COLO668 (cell line): ENCODE results near the gene HSP90AA1.
"Not testable (repeated sequence)": the region's sequence is repeated elsewhere in the genome, so short reads cannot be mapped to it uniquely, and the experiment has no call there.

Source experiments
- DNase-seq: peaks from one replicate; lab custom pipeline; 2025; ENCODE audit not compliant: unreplicated experiment; lab: John Stamatoyannopoulos, UW

HSP90AA1 gene

DNA sequence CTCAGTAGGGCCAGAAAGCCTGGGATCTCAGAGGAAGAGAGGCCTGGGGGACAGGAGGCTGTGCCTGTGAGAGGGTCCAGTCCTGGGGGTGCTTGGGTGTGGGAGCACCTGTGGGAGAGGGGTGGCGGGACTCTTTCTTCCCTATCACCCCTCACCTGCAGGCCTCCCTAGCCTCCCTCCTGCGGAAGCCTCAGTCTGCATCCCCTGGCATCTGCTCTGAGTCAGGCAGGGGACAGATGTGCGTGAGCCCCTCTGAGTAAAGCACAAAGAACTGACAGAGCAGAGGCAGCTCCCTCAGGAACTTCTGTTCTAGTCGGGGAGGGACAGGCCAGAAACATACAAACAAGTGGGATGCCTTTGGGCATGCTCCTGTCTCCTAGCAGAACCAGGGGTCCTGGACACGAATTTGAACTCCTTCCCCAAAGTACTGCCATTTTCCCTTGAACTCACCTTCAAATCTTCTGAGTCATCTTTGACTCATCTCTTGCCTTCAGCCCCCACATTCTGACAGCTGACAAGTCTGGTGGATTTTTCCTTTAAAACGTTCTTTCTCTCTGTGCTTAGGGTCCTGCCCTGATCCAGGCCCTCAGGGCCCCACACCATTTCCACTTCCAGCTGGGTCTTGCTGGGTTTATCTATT is 8.5 kb upstream of the HSP90AA1 start:
- no peak for DNase-seq

DNA sequence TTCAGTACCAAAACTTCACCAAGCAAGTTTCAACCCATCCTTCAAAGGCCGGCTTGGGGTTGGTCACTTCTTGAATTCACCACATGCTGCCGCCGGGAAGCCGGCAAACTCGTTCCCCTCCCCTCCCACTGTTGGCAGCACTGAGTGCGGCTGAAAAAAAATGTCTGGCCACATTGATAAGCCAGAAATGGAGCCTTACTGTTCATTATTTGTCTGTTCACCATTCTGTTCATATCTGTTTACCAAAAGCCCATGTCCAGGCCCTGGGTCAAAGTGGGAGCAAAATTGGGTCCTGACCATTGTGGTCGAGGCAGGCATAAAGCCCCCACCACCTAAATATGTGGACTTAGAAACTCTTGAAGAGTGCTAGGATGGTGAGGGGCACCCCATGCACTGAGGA is 7.3 kb upstream of the HSP90AA1 start:
- no peak for DNase-seq

DNA sequence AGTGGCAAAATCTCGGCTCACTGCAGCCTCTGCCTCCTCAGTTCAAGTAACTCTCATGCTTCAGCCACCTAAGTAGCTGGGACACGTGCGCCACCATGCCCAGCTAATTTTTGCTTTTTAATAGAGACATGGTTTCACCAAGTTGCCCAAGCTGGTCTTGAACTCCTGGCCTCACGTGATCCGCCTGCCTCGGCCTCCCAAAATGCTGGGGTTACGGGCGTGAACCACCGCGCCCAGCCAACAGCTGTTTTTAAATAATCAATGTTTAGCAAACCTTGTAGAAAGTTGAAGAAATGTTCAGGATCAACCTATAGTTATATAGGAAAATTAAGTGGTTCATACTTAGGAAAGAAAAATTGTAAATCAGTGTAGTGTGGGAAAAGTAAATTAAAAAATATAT is 6.0 kb upstream of the HSP90AA1 start:
- no peak for DNase-seq

DNA sequence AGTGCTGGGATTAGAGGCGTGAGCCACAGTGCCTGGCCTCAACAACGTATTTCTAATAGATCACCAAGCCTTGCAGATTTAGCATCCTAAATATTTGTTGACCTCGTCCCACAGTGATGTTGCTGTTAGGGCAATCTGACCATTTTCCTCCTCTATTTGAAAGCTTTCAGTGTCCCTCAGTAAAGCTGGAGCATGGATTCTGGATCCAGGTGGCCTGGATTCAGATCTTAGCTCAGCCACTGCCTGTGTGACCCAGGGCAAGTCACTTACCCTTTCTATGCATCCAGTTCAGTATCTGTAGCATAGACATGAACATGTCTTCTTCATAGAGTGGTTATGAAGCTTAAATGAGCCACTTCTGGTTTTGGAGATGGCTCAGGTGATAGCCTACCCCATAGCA is 3.9 kb upstream of the HSP90AA1 start:
- DNase-seq = no peak

DNA sequence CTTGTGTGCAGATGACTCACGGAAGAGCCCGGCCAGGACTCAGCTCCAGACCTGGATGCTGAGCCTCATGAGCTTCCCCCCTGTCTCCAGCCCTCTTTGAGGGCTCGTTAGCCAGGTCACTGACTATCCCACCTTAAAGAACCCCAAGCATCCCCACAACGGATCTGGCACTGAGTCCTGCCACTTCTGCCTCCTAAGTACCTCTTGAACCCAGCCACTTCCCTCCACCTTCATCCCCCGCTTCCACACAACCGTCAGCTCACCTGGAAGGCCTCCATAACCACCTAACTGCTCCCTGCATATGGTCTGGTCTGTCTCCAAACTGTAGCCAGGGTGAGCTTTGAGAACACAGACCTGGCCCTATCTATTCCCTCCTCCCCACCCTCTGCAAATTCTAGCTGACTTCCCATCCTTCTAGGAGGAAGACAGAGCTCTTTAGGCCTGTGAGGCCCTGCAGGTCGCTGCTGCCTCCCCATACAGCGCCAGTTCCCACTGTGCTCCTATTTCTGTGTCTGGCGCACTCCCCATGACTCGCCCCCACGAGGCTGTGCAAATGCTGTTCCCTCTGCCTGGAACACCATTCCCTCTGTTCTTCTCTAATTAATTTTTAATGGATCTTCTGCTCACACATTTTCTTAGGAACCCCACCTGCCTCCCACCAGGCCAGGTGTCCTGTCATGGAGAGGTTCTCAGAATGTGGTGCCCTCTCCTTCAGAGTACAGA is 2.9 kb upstream of the HSP90AA1 start:
- no peak for DNase-seq

DNA sequence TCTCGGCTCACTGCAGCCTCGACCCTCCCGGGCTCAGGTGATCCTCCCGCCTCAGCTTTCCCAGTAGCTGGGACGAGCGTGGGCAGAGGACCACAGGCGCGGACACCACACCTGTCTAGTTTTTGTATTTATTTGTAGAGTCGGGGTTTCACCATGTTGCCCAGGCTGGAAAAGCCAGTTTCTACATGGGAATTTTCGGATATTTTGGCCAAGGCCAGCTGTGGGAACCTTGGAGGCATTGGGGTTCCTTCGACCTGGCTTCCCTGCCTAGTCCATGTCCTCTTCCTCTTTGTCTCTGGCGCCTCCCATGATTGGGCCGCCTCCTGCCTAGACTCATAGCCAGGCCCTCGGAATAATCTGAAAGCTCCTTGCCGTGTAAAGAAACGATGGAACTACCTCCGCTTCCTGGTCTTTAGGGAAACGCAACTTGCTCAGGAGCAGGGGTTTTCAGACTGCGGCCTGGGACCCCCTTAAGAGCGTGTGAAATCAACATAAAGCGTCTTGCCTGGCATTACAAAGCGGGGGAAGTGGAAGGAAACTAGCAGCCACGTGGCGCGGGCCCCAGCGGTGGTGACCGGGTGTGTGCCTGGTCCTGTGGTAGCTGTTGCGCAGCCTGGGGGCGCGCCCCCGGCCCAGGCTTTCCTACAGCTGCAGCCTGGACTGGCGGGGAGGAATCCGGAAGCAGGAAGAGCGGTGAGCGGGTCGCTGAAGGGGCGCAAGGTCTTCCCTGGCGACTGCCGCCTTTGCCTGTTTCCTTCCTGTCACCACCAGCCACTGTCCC is 1.4 kb upstream of the HSP90AA1 start:
- peak; percentile 38 for DNase-seq

DNA sequence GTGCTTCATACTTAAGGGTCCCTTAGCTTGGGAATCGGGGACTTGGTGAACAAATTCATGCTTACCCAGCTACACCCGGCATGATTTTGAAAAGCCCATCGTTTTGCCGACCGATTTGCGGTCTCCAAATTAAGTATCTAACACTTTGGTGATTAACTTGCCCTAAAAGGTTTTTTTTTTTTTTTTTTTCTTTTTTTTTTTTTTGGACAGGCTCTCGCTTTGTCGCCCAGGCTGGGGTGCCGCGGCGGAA is 843 bp upstream of the HSP90AA1 start:
- no peak for DNase-seq

DNA sequence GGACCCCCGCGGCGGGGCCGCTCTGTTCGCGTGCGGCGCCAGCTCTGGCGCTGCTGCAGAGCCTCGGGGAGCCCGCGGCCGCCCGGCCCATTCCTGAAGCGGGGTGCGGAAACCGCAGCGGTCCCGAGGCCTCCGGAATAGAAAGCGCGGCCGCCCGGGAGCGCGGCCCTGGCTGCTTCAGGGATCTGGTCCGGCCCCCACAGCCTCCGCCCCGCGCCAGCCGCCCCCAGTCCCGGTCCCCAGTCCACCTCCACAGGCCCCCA is 204 bp downstream of the HSP90AA1 start:
- no peak for DNase-seq

DNA sequence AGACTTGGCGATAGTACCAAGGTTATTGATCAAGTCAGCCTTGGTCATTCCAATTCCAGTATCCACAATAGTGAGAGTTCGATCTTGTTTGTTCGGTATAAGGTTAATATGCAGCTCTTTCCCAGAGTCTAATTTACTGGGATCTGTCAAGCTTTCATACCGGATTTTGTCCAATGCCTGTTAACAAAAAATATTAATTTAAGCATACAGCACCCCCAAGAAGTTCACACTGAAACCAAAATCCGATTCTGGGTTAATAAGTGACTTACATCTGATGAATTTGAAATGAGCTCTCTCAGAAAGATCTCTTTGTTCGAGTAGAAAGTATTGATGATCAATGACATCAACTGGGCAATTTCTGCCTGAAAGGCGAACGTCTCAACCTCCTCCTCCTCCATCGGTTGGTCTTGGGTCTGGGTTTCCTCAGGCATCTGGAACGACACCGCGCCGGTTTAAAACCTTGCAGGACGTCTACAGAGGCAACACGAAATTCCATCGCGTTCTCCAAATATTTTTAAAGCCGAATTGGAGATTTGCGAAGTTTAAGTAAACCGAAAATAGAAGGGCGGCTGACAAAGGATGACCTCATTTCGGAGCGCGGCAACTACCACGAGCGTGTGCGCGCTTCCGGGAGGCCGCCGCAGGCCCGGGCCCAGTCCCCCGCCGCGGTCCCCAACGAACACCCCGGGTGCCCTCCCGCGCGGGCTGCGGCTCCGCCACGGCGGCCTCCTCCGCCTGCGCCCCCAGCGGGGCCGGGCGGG is 716 bp downstream of the HSP90AA1 start:
- DNase-seq = peak; percentile 78

DNA sequence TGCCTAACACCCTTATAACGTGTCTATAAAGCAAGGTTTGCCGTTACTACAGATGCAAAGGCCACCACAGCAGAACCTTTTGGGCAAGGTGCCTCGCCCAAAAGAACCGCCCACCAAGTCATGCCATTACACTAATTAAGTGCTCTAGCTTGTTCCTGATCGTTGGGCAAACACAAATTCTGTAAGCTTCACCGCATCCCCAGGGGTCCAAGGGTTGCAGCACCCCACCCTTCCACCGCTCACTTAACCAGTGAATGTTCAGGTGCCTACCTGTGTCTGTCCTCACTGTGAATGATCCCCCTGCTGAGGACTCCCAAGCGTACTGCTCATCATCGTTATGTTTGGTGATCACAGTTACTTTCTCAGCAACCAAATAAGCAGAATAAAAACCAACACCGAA is 1.4 kb downstream of the HSP90AA1 start:
- DNase-seq = no peak

DNA sequence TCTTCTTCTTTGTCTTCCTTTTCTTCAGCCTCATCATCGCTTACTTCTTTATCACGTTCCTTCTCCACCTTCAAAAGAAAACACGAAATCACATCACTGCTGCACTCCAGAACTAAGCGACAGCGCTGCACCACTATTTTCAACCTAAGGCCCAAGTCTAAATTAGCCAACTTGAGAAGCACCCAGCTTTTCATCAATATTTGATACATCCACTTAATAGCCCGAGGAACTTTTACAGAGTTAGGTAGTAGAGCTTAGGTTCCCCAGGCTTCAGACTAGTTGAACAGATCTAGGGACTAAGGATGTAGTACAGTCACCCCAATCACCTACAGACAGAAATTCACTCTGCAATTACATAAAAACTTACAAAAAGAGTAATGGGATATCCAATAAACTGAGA is 1.9 kb downstream of the HSP90AA1 start:
- DNase-seq = no peak

DNA sequence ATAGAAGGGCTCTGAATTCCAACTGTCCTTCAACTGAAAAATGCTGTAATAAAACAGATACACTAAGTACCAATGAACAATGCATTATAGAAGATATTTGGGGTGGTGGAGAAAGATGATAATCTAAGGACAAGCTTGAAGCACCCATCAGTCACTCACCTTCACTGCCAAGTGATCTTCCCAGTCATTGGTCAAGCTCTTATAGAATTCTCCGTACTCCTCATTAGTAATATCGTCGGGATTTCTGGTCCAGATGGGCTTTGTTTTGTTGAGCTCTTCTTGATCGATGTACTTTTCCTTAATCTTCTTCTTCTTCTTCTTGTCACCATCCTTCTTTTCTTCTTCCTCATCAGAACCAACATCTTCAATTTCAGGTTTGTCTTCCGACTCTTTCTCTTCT is 2.3 kb downstream of the HSP90AA1 start:
- DNase-seq = not testable (repeated sequence)

DNA sequence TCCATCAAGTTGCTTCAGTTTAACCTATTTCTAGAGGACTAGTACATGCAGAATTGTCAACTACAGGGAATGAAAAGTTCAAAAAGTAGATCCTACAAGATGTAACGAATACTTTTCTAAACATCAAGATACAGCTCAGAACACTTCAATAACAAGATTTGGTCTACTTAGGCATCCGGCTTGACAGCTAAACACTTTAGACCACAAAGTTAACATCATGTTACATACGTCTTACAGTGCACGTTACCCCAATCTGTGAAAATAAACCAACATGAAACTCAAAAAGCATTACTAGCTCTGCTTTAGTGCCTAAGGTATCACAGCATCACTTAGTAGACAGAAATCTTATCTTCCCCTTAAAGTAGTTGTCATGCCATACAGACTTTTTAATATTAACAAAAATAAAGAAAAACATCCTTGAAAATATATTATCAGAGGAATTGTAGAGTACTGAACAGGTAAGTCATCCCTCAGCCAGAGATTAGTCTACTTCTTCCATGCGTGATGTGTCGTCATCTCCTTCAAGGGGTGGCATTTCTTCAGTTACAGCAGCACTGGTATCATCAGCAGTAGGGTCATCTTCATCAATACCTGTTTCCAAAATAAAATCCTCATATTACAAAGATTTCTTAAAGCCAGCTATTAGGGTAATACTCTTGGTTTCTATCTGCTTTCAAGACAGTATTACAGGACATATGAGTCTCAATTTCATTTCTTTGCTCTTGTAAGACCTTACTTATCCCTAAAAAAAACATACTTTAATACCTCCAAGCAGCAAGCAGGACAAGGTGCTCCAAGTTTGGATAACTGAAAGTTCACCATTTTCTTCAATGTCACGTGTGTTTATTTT is 5.4 kb downstream of the HSP90AA1 start:
- no peak for DNase-seq

DNA sequence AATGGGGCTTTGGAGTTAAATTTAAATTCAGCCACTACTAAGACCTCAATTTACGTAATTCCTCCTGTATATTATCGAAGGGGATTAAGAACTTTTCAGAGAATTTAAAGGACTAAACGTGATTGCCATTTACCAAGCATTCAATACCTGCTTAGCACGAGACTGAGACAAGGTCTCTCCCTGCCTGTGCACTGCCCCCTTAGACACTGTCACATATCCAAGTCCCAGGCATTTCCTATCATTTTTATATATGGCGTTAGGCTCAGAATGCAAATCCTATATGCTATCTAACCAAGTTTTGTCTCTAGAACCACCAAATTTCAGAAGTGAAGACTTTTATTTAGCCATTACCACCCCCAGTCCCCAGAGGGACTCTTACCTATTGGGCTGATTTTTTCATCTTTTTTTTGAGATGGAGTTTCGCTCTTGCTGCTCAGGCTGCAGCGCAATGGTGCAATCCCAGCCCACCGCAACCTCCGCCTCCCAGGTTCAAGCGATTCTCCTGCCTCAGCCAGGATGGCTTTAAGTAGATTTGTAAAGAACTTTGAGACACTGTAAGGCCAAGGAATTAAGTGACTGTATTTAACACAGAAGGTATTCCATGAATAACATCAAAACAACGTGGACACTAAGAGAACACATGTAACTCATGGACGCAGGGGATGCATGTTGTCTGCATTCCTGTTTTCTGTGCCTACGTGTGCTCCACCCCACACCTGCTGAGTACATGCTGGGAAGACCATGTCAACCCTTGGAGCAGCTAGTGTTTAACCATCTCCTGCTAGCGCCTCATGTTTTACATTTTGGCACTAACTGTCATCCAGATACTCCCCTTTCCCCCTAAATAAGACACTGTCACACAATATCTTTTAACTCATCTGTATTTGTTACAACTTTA is 6.4 kb downstream of the HSP90AA1 start:
- no peak for DNase-seq

DNA sequence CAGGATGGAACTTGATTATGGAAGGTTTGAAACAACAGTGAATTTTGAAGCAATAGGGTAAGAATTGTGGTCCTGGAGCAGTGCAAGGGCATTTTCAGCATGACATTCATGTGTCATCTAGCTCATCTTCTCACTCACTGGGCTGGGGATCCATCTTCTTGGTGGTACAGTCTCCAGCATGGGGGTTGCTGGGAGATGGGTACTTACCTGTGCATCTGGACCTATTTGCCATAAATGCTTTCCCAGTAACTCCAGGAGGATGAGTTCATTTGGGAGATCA is 7.2 kb downstream of the HSP90AA1 start:
- DNase-seq = no peak

DNA sequence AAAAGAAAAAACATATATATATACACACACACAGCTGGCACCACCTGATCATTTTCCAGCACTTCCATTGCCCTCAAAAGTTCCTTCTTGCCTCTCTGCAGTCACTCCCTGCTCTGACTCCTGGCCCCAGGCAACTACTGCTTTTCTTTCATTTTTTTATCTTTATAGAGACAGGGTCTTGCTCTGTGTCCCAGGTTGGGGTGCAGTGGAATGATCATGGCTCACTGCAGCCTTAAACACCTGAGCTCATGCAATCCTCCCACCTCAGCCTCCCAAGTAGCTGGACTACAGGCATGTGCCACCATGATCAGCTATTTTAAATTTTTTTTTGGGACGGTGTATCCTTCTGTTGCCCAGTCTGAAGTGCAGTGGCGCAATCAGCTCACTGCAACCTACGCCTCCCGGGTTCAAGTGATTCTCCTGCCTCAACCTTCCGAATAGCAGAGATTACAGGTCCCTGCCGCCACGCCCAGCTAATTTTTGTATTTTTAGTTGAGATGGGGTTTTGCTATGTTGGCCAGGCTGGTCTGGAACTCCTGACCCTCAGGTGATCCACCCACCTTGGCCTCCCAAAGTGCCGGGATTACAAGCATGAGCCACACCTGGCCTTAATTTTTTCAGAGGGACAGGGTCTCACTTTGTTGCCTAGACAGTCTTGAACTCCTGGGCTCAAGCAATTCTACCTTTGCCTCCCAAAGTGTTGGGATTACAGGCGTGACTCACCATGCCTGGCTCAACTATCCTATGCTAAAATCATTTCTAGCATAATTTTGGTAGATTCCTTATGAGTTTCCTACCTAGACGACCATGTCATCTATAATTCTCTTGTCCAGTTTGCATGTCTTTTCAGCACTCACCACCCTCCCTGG is 7.8 kb downstream of the HSP90AA1 start:
- DNase-seq = no peak

DNA sequence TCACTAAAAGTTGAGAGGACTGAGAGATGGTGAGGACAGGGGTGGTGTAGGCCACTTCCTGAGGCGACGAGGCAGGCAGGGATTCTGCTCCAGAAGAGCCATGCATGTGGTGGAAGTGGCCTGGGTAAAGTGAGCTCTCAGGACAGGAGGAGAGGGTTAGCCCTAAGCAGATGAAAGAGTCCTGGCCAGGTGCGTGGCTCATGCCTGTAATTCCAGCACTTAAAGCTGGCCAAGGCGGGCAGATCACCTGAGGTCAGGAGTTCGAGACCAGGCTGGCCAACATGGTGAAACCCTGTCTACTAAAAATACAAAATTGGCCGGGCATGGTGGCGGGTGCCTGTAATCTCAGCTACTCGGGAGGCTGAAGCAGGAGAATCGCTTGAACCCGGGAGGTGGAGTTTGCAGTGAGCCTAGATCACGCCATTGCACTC is 8.5 kb downstream of the HSP90AA1 start:
- DNase-seq = not testable (repeated sequence)

DNA sequence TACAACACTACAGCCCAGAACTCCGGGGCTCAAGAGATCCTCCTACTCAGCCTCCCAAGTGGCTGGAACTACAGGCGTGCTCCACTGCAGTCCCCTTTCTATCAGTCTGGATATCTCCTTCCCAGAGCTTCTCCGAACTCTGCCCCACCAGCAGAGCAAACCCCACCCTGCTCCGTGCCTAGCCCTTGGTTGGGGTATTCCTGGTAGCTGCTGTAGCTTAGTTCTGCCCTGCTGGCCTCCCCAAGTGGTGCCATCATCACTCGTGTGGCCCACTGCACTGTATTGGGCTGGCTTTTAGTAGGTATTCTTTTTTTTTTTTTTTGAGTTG is 9.5 kb downstream of the HSP90AA1 start:
- no peak for DNase-seq

DNA sequence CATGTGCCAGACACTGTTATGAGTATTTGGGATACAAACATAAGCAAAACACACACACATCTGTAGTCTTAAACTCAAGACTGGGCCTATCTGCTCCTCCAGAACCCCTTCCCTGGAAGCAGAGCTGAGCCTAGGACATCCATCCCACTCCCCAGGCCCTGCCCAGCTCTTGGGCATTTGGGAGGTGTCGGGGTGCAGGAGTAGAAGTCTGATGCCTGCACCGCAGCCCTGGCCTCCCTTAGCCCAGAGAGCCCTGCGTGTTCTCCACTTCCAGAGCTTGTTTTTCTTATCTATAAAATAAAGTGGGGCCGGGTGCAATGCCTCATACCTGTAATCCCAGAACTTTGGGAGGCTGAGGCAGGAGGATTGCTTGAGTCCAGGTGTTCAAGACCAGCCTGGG is 11.7 kb downstream of the HSP90AA1 start:
- no peak for DNase-seq
